SIG-M5 (cell line): ENCODE measurements around the gene CEACAM7.
"Not testable (repeated sequence)": the region's sequence is repeated elsewhere in the genome, so short reads cannot be mapped to it uniquely, and the experiment has no call there.

Source experiments
- DNase-seq: peaks from one replicate; lab custom pipeline; 2025; lab: John Stamatoyannopoulos, UW

CEACAM7 gene

GRCh38 chr19:41688098-41688497 is at the start of gene CEACAM7:
TSS of gene CEACAM7 (minus strand) at chr19:41688270. CDS start at chr19:41688165, 105 bp downstream.
- DNase-seq: no peak

GRCh38 chr19:41735071-41735600 is 47.1 kb upstream of the CEACAM7 start:
- no peak for DNase-seq

- DNase-seq: no peak
Measured at GRCh38 chr19:41734585-41734984, 46.5 kb upstream of the CEACAM7 start.

GRCh38 chr19:41734156-41734555 is 46.1 kb upstream of the CEACAM7 start:
- DNase-seq: no peak

- no peak for DNase-seq
Measured at GRCh38 chr19:41726493-41726892, 38.4 kb upstream of the CEACAM7 start.

GRCh38 chr19:41720103-41720502 is 32.0 kb upstream of the CEACAM7 start:
- DNase-seq: no peak

GRCh38 chr19:41718761-41719160 is 30.7 kb upstream of the CEACAM7 start:
- no peak for DNase-seq

GRCh38 chr19:41714598-41714997 is 26.5 kb upstream of the CEACAM7 start:
- DNase-seq: no peak

- no peak for DNase-seq
Measured at GRCh38 chr19:41711376-41712261, 23.5 kb upstream of the CEACAM7 start.

GRCh38 chr19:41709951-41710645 is 22.0 kb upstream of the CEACAM7 start:
- DNase-seq: no peak

GRCh38 chr19:41709516-41709915 is 21.4 kb upstream of the CEACAM7 start:
- DNase-seq: not testable (repeated sequence)

GRCh38 chr19:41708481-41708880 is 20.4 kb upstream of the CEACAM7 start, which contains the start of gene CEACAM5:
TSS of gene CEACAM5 (plus strand) at chr19:41708626. CDS start at chr19:41708732, 106 bp downstream.
- no peak for DNase-seq

GRCh38 chr19:41707871-41708371 is 19.9 kb upstream of the CEACAM7 start:
- DNase-seq: no peak

GRCh38 chr19:41707502-41707812 is 19.4 kb upstream of the CEACAM7 start:
- no peak for DNase-seq

- no peak for DNase-seq
Measured at GRCh38 chr19:41706741-41707501, 18.9 kb upstream of the CEACAM7 start.

- DNase-seq: no peak
Measured at GRCh38 chr19:41705393-41706174, 17.5 kb upstream of the CEACAM7 start.

GRCh38 chr19:41703602-41704293 is 15.7 kb upstream of the CEACAM7 start:
- no peak for DNase-seq

- no peak for DNase-seq
Measured at GRCh38 chr19:41702171-41702651, 14.1 kb upstream of the CEACAM7 start.

- DNase-seq: no peak
Measured at GRCh38 chr19:41701401-41702075, 13.5 kb upstream of the CEACAM7 start.
